ENCODE results near the gene PI3. TPM values are rescaled to one million over a fixed set of nuclear protein-coding genes. Genes with fewer than 3 reads are reported as not detected.

The PI3 gene
- total RNA-seq, 1 experiment from 2014 or later, result not detected

DNA sequence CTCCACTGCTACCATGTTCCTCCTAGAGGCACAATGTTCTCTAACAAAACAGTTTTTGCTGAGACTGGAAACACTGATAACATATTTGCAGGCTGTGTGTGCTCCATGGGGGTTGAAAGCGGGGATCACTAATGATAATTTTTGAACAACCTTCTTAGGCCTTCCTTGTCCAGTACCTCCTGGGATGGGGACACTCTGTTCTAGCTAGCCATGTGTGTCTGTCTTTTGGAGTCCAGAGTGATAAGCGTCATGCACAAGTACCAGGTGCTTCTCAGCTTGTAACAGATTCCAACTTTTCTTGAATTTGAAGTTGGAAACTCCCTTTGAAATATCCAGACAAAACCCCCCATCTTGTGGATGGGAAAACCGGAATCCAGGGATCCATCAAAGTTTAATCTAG is 15.2 kb downstream of the PI3 start:
- POLR2A ChIA-PET, result no interaction called here
- CTCF ChIA-PET, result no interaction called here
- BruUV-seq (replicated peaks), result no TSS peak
- H3K9me3 ChIP-seq (ENCODE audit: control insufficient read depth, insufficient read depth, low read depth, low read length), result no peaks in the 10 kb centered on the region
- in situ Hi-C loops (cut with HindIII; ENCODE audit: low pct_unique_long_range_greater_than_20kb, low sequenced_read_pairs), result no loop called here
- H3K36me3 ChIP-seq (ENCODE audit: control insufficient read depth, insufficient read depth, low read length), result no peaks in the 10 kb centered on the region
- no peak for TF ChIP-seq REST (IDR thresholded peaks at IDR 0.05; ENCODE audit: insufficient read depth in 1 of 2, low read depth in 2 of 2, low read length in 1 of 2)
- TF ChIP-seq POLR2AphosphoS5 (IDR thresholded peaks at IDR 0.05; ENCODE audit: low read depth, low read length), result no peak
- no peak for TF ChIP-seq TCF7L2 (IDR thresholded peaks at IDR 0.05; ENCODE audit: low read depth, low read length)
- TF ChIP-seq SIN3A (IDR thresholded peaks at IDR 0.05; ENCODE audit: borderline replicate concordance, insufficient read depth, low read depth, low read length), result no peak
- TF ChIP-seq, protein P1, sequence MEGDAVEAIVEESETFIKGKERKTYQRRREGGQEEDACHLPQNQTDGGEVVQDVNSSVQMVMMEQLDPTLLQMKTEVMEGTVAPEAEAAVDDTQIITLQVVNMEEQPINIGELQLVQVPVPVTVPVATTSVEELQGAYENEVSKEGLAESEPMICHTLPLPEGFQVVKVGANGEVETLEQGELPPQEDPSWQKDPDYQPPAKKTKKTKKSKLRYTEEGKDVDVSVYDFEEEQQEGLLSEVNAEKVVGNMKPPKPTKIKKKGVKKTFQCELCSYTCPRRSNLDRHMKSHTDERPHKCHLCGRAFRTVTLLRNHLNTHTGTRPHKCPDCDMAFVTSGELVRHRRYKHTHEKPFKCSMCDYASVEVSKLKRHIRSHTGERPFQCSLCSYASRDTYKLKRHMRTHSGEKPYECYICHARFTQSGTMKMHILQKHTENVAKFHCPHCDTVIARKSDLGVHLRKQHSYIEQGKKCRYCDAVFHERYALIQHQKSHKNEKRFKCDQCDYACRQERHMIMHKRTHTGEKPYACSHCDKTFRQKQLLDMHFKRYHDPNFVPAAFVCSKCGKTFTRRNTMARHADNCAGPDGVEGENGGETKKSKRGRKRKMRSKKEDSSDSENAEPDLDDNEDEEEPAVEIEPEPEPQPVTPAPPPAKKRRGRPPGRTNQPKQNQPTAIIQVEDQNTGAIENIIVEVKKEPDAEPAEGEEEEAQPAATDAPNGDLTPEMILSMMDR (IDR thresholded peaks at IDR 0.05), result no peak
- intact Hi-C loops (cut with micrococcal nuclease; ENCODE audit: unreplicated experiment), result no loop called here
- ATAC-seq (no peak), DNase-seq (ENCODE audit: low read depth, low spot score) (no peak)
- no peak overlapping the region for H3K4me3 ChIP-seq (ENCODE audit: low read depth in 2 of 2, low read length in 2 of 2)
- H3K27ac ChIP-seq (ENCODE audit: low read length), result no peak overlapping the region
- H3K4me1 ChIP-seq (ENCODE audit: control insufficient read depth, insufficient read depth, low read length), result no peaks in the 10 kb centered on the region
- no peaks in the 10 kb centered on the region; the same call in 1 of the 2 replicates for H3K27me3 ChIP-seq (ENCODE audit: control insufficient read depth, insufficient read depth, low read length)

DNA sequence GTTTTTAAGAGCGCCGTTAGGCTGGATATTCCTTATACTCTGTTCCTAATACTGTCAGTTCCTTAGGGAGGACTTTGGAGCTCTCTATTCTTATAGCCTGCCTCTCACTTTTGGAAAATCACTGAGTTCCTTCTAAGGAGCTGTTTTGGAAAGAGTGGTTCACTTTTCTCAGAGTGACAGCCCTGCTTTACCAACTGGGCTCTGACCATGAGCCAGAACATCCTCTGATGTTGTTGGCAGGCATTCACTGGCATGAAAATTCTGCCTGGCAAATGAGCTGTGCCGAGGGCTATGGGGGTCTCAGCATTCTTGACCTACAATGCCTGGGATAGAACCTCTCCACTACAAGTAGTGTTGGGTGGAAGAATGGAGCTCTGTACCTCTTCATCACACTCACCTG is 17.2 kb downstream of the PI3 start:
- ATAC-seq (no peak), DNase-seq (ENCODE audit: low read depth, low spot score) (no peak)
- Histone ChIP-seq H3K9me3 (ENCODE audit: control insufficient read depth, insufficient read depth, low read depth, low read length) (no peaks in the 10 kb centered on the region), H3K4me3 (ENCODE audit: low read depth in 2 of 2, low read length in 2 of 2) (no peak overlapping the region), H3K4me1 (ENCODE audit: control insufficient read depth, insufficient read depth, low read length) (no peaks in the 10 kb centered on the region), H3K36me3 (ENCODE audit: control insufficient read depth, insufficient read depth, low read length) (no peaks in the 10 kb centered on the region), H3K27ac (ENCODE audit: low read length) (no peak overlapping the region), H3K27me3 (ENCODE audit: control insufficient read depth, insufficient read depth, low read length) (peaks cover 2% of the 10 kb centered on the region; the same call in 1 of the 2 replicates)
- intact Hi-C loops (cut with micrococcal nuclease; ENCODE audit: unreplicated experiment) (no loop called here), in situ Hi-C loops (cut with HindIII; ENCODE audit: low pct_unique_long_range_greater_than_20kb, low sequenced_read_pairs) (no loop called here)
- BruUV-seq (replicated peaks), result no TSS peak
- CTCF ChIA-PET, result no interaction called here
- POLR2A ChIA-PET, result no interaction called here
- no peak for TF ChIP-seq POLR2AphosphoS5 (IDR thresholded peaks at IDR 0.05; ENCODE audit: low read depth, low read length)
- TF ChIP-seq SIN3A (IDR thresholded peaks at IDR 0.05; ENCODE audit: borderline replicate concordance, insufficient read depth, low read depth, low read length), result no peak
- TF ChIP-seq, protein P1 (IDR thresholded peaks at IDR 0.05), result no peak
- TF ChIP-seq REST (IDR thresholded peaks at IDR 0.05; ENCODE audit: insufficient read depth in 1 of 2, low read depth in 2 of 2, low read length in 1 of 2), result no peak
- TF ChIP-seq TCF7L2 (IDR thresholded peaks at IDR 0.05; ENCODE audit: low read depth, low read length), result no peak

Measured in Panc1 (cell line).